NCI-H2107 treated with DMSO at 0.1 percent for 48 hours (cell line): ENCODE data around the gene P4HB.

Experiments used
- DNase-seq: peaks from one replicate; lab custom pipeline; 2025; ENCODE audit not compliant: unreplicated experiment; lab: John Stamatoyannopoulos, UW

Gene P4HB

DNA sequence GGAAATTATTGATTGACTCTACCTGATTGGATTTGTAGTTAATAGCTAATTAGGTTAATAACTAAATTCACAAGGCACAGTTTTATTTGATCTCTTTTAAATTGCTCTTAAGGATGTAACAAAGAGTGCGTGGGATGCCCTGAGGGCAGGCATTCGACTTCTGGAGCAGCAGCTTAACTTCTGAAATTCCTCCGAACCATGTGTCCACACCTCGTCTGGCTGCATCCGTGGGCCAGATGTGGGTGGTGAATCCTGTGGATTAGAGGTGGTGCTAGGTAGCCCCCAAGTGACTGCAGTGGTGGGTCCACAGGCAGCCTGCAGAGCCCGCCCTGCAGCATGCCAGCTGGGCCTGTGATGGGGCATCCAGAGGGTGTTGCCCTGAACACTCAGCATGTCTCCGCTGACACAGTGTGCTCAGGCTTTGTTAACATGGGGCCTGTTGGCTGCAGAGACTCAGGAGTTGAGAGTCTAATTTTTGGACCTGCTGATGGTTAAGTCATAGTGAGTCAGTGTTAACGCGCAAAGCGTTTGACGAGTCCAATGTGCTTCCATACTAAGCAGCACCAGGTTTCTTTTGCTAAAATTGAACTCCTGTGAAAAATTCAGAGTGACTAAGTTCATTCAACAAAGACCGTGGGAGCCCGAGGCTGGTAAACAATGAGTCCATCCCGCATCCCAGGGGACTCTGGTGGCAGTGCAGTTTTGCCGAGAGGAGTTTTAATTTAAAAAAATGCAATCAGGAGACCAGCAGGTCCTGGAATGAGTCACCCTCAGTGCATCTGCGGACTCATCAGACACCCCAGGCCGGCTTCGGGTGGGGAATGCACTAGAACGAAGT is 37.9 kb upstream of the P4HB start:
- DNase-seq = no peak

GRCh38 chr17:81895400-81895799 is 35.1 kb upstream of the P4HB start:
- no peak for DNase-seq

DNA sequence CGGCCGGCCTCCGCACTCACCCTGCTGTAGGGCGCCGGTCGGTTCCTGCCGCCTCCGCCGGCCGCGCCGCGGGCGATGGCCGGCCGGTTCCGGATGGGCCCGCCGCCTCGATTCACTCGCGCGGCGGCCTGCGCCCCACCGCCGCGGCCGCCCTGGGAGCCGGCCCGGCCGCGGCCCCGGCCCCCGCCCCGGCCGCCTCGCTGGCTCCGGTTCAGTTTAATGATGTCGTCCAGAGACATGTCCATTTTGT is 30.9 kb upstream of the P4HB start:
- DNase-seq = no peak

DNA sequence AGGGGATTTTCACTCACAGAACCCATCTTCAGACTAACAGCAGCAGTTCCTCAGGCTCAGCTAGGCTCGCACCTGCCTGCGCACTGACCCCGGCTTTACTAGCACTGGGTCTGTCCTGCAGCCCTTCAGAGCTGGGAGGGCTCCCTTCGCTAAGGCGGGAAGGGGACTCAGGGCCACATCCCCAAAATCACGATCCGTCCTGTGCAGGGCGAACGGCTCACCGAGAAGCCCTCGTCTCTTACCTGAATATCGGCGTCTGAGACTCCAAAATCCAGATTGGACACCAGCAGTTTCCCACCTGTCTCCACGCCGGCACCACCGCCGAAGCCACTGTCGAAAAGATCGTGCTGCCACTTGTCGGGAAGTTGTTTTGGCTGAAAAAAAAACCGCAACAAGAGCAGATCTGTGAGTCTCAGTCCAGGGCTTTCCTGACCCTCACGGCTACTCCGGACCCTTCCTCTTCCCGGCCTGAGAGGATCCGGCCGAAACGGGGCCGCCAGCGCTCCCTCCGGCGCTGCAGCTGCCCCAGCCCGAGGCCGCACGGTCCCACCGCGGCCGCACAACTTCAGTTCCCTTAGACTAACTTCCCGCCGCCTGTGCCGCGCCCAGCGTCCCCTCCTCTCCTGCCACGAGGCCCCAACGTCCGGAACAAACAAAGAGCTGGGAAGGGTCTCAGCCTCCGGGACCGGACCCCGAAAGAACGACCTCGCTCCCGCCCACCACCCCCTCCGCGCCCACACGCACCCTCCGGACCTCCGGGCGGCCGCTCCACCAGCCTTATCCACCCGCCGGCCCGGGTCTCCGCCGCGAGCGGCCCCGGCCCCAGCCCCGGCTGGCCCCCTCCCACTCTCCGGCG is 30.3 kb upstream of the P4HB start:
- DNase-seq = no peak

DNA sequence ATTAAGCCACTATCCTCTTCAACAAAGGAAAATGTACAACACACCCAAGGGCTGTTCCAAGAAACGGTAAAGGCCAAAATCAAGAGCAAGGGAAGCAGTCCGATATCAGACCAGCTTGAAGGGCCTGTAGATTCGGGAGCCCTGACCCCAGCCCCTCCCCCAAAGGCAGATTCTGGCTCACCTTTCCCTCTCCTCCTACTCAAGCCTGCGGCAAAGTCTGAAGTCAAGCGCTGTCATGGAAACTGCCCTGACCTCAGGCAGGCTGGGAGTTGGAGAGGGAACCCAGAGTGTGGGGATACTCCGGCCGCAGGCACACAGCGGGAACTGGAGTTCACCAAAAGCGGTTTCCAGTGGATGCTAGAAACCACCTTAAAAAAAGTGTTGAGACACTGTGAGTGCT is 29.3 kb upstream of the P4HB start:
- DNase-seq = no peak

GRCh38 chr17:81888988-81889595 is 28.8 kb upstream of the P4HB start:
- DNase-seq = no peak

DNA sequence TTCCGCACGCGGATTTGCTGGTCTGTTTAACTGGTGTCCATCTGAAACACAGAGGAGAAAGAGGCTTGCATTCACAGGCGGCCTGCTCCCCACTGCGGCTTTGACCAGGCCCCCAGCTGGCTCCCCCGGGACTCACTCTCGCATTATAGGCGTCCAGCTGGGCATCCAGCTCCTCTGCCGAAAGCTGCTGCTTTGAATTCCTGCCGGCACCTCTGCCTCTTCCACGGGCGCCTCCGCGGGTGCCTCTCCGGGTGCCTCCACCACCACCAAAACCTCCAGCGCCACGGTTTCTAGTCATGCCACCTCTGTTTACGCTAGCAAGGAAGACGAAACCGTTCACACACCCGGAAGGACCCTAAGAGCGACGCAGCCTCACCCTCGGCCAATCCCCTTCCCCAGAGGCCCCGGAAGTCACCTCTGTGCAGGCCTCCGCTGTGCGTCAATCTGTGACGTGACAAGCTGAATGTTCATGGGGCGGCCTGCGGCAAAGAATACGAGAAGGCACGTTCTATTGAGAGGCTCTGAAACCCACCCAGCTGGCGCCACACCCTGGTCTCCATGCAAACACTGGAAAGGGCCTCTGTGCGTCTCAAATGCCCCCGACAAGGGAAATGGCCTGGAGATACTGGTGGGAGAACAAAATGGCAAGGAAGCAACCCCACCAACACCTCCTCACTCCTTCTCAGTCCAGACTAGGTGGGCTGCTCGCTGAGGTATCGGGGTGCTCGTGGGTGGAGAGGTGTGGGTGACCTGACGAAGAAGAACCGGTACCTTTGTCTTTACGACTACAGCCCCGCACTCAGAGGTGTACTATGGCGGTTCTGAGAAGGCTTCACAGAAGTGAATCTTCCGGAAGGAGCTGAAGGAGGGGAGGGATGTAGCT is 28.0 kb upstream of the P4HB start:
- no peak for DNase-seq

DNA sequence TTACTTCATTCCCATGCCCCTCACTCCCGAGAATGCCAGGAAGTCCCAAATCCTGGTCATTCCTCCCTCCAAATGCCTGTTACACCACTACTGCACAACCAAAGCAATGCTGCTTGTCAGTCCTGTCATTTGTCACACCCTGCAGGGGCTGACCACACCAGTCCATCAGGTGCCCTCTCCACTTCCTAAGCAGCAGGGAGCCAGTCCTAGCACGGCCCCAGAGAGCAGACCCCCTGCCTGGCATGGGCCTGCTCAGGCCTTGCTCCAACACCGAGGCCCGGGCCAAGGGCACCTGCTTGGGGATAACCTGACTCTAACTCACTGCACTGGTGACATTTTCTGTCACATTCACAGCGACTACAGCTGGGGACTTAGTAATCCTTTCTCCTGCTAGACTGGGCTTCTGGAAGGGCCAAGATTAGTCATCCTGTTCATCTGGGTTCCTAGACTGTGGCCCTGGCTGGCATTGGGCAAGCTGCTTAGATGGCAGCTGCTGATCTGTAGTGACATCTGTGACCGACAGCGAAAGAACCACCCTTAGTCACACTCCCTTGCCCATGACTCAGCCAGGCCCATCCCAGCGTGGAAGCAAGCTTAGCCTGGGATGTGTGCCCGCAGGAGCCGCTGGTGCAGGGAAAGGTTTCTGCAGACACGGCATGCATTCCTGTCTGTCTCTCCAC is 25.7 kb upstream of the P4HB start:
- DNase-seq = no peak

DNA sequence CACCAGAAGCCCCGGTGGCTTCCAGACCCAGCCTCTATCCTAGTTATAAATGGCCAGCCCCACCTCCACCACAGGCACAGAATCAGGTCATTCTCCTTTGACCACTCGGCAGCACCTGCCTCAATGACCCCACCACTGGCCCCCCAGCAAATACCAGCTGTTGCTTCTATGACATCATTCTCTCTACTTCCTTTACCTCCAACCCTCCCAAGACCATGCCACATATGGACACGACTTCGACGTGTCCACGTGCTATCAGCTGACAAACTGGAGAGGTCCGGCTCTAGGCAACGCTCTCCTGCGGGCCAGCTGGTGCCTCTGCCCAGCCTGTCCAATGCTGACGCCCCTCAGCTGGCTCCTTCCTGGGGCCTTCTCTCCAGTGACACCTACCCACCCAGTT is 25.1 kb upstream of the P4HB start:
- DNase-seq = no peak

DNA sequence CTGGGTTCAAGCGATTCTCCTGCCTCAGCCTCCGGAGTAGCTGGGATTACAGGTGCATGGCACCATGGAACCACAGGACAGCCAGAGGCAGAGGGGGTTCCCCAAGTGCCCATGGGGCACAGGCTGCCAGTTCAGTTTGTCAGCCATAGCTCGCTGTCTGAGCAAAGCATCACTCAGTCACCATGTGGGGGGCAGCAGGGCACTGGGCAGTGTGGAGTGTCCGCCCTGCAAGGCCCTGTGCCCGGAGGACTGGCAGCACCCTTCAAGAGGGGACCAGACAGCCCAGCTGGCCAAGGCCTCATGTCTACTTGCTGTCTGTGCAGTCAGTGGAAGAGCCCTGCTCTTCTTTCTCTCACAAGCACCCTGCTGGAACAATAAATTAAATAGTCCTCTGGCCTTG is 24.6 kb upstream of the P4HB start:
- no peak for DNase-seq

DNA sequence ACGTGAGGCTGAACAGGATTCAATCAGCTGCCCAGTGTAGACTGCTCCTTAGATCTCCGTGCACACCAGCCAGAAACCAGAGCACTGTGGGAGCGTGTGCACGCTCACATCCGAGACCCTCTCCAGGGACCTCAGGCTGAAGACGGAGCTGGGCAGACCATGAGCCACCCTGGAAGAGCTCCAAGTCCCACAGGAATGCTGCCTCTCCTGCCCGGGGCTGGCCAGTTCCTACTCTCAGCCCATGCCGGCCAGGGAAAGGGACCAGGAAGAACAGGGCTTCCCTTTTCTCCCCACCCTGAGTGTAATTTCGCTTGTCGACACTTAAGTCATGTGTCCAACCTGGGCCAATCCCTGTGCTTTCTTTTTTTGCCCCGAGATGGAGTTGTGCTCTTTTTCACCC is 24.2 kb upstream of the P4HB start:
- no peak for DNase-seq

- no peak for DNase-seq
Observed at GRCh38 chr17:81879121-81879520, 18.8 kb upstream of the P4HB start.

GRCh38 chr17:81878294-81878693 is 18.0 kb upstream of the P4HB start:
- DNase-seq = no peak

DNA sequence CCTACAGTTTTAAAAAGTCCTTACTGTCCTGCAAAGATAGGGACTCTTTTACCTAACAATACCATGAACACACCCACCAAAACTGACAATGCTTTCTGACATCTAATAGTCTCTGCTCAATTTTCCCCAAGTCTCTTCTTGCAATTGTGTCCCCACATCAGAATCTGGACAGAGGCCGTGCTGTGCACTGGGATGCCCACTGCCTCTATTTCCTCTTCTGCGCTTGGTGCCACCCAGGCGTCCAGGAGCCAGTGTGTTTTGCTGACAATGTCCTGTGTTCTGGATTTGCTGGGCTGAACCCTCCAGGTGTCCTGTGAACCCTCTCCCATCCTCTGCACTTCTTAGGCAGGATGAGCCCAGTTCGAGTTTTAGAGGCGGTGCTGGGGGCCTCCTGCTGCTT is 17.2 kb upstream of the P4HB start:
- no peak for DNase-seq

GRCh38 chr17:81871387-81872230 is 11.3 kb upstream of the P4HB start:
- DNase-seq = peak; percentile 40

DNA sequence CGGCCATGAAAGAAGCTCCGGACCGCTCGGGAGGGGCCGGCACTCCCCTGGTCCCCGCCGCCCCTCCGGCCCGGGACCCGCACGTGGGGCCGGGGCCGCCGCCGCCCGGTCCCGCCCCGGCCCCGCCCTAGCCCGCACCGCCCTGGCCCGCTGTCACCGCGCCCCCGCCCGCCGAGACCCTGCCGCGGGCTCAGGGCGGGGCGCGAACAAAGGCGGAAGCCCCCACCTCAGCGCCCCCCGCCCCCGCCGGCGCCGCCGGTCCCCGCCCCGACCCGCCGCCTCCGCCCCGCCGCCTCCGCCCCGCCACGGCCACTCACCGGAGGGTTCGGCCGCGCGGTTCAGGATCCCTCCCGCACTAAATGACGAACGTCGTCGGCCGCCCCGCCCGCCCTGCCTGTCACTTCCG is 10.6 kb upstream of the P4HB start, which contains the start of gene ARHGDIA:
ARHGDIA (minus strand) TSS at position 357 of the 406 bp plus-strand sequence. CDS start 1,407 bp downstream, outside the sequence.
- no peak for DNase-seq

DNA sequence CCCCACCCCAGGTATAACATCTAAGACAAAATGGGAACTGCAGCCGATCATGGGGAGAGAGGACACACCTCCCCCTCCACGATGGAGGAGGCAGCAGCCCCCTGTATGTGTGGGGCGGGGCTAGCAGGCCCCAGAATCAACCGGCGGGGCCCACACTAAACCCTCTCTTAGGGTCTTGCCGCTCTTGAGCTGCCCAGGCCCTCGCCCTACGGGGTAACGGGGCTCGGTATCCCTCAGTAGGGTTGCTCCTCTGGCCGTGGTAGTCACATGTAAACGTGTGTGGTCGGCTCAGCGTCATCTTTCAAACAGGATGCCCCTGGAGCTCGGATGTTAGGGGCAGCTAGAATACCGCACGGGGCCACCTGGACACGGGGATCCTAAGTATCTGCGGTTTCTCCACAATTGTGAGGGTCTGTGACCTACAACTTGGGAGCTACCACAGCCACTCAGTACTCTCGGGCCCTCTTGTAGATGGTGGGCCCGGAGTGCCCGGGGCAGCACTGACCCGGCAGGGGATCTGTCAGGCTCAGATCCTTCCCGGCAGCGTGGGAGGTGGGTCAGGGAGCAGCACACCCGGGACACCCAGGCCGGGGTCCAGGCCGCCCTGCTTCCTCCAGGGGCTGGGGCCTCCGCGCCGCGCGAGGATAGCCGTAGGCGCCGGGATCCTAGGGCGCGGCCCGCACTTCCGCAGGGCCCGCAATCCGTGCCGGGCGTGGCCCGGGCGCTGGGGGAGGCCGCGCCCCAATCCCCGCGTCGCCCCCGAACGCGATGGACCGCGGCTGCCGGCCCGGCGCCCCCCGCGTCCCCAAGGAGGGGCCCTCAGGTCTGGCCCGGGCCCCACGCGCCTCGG is 10.0 kb upstream of the P4HB start:
- DNase-seq = no peak

- no peak for DNase-seq
Observed at GRCh38 chr17:81869221-81870130, 9.1 kb upstream of the P4HB start.
